Measurements from ENCODE around the gene OTUD5. TPM values are rescaled to one million over a fixed set of nuclear protein-coding genes. Genes with fewer than 3 reads are reported as not detected.

OTUD5 gene
- total RNA-seq, 1 experiment from 2014 or later, result 59.5 TPM

- in situ Hi-C loops (cut with HindIII; ENCODE audit: low pct_unique_long_range_greater_than_20kb, low sequenced_read_pairs), result no loop called here
- CTCF ChIA-PET, result no interaction called here
- Histone ChIP-seq H3K4me1 (ENCODE audit: control insufficient read depth, insufficient read depth, low read length) (no peaks in the 10 kb centered on the region; the same call in 1 of the 2 replicates), H3K27ac (ENCODE audit: low read length) (no peak overlapping the region), H3K27me3 (ENCODE audit: control insufficient read depth, insufficient read depth, low read length) (no peaks in the 10 kb centered on the region), H3K9me3 (ENCODE audit: control insufficient read depth, insufficient read depth, low read depth, low read length) (no peaks in the 10 kb centered on the region), H3K36me3 (ENCODE audit: control insufficient read depth, insufficient read depth, low read length) (no peaks in the 10 kb centered on the region), H3K4me3 (ENCODE audit: low read depth in 2 of 2, low read length in 2 of 2) (no peak overlapping the region)
- ATAC-seq, result no peak
- no peak for DNase-seq (ENCODE audit: low read depth, low spot score)
- no TSS peak for BruUV-seq (replicated peaks)
- TF ChIP-seq, protein P1, sequence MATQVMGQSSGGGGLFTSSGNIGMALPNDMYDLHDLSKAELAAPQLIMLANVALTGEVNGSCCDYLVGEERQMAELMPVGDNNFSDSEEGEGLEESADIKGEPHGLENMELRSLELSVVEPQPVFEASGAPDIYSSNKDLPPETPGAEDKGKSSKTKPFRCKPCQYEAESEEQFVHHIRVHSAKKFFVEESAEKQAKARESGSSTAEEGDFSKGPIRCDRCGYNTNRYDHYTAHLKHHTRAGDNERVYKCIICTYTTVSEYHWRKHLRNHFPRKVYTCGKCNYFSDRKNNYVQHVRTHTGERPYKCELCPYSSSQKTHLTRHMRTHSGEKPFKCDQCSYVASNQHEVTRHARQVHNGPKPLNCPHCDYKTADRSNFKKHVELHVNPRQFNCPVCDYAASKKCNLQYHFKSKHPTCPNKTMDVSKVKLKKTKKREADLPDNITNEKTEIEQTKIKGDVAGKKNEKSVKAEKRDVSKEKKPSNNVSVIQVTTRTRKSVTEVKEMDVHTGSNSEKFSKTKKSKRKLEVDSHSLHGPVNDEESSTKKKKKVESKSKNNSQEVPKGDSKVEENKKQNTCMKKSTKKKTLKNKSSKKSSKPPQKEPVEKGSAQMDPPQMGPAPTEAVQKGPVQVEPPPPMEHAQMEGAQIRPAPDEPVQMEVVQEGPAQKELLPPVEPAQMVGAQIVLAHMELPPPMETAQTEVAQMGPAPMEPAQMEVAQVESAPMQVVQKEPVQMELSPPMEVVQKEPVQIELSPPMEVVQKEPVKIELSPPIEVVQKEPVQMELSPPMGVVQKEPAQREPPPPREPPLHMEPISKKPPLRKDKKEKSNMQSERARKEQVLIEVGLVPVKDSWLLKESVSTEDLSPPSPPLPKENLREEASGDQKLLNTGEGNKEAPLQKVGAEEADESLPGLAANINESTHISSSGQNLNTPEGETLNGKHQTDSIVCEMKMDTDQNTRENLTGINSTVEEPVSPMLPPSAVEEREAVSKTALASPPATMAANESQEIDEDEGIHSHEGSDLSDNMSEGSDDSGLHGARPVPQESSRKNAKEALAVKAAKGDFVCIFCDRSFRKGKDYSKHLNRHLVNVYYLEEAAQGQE (IDR thresholded peaks at IDR 0.05; ENCODE audit: insufficient read depth in 1 of 2, low read depth in 2 of 2, low read length in 1 of 2), result no peak
- TF ChIP-seq POLR2AphosphoS5 (IDR thresholded peaks at IDR 0.05; ENCODE audit: low read depth, low read length), result no peak
- TF ChIP-seq TCF7L2 (IDR thresholded peaks at IDR 0.05; ENCODE audit: low read depth, low read length), result no peak
- POLR2A ChIA-PET, result interaction anchor here (0.6 kb wide), 1 partner anchor 53 kb away, joined by 7 read pairs; no protein-coding TSS in a partner anchor
- intact Hi-C loops (cut with micrococcal nuclease; ENCODE audit: unreplicated experiment), result no loop called here
Measured at GRCh38 chrX:48893556-48894348, 63.7 kb downstream of the OTUD5 start.

GRCh38 chrX:48892896-48893295 is 64.5 kb downstream of the OTUD5 start:
- ATAC-seq (no peak), DNase-seq (ENCODE audit: low read depth, low spot score) (no peak)
- Histone ChIP-seq H3K36me3 (ENCODE audit: control insufficient read depth, insufficient read depth, low read length) (no peaks in the 10 kb centered on the region), H3K27ac (ENCODE audit: low read length) (no peak overlapping the region), H3K4me1 (ENCODE audit: control insufficient read depth, insufficient read depth, low read length) (no peaks in the 10 kb centered on the region; the same call in 1 of the 2 replicates), H3K4me3 (ENCODE audit: low read depth in 2 of 2, low read length in 2 of 2) (no peak overlapping the region), H3K27me3 (ENCODE audit: control insufficient read depth, insufficient read depth, low read length) (no peaks in the 10 kb centered on the region), H3K9me3 (ENCODE audit: control insufficient read depth, insufficient read depth, low read depth, low read length) (no peaks in the 10 kb centered on the region)
- no peak for TF ChIP-seq TCF7L2 (IDR thresholded peaks at IDR 0.05; ENCODE audit: low read depth, low read length)
- TF ChIP-seq POLR2AphosphoS5 (IDR thresholded peaks at IDR 0.05; ENCODE audit: low read depth, low read length), result no peak
- TF ChIP-seq SIN3A (IDR thresholded peaks at IDR 0.05; ENCODE audit: borderline replicate concordance, insufficient read depth, low read depth, low read length), result no peak
- TF ChIP-seq, protein P2, sequence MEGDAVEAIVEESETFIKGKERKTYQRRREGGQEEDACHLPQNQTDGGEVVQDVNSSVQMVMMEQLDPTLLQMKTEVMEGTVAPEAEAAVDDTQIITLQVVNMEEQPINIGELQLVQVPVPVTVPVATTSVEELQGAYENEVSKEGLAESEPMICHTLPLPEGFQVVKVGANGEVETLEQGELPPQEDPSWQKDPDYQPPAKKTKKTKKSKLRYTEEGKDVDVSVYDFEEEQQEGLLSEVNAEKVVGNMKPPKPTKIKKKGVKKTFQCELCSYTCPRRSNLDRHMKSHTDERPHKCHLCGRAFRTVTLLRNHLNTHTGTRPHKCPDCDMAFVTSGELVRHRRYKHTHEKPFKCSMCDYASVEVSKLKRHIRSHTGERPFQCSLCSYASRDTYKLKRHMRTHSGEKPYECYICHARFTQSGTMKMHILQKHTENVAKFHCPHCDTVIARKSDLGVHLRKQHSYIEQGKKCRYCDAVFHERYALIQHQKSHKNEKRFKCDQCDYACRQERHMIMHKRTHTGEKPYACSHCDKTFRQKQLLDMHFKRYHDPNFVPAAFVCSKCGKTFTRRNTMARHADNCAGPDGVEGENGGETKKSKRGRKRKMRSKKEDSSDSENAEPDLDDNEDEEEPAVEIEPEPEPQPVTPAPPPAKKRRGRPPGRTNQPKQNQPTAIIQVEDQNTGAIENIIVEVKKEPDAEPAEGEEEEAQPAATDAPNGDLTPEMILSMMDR (IDR thresholded peaks at IDR 0.05), result no peak
- TF ChIP-seq, protein P1 (IDR thresholded peaks at IDR 0.05; ENCODE audit: insufficient read depth in 1 of 2, low read depth in 2 of 2, low read length in 1 of 2), result no peak
- no TSS peak for BruUV-seq (replicated peaks)
- intact Hi-C loops (cut with micrococcal nuclease; ENCODE audit: unreplicated experiment), result no loop called here
- in situ Hi-C loops (cut with HindIII; ENCODE audit: low pct_unique_long_range_greater_than_20kb, low sequenced_read_pairs), result no loop called here
- ChIA-PET CTCF (no interaction called here), POLR2A (interaction anchor here (0.5 kb wide), 1 partner anchor 19 kb away, joined by 3 read pairs; the partner anchor contains the start of gene SLC35A2)

Data from Panc1 (cell line).